ENCODE data around the gene ALDH3B1.

The ALDH3B1 gene

GRCh38 chr11:68040101-68040956 is 30.2 kb downstream of the ALDH3B1 start:
- H3K4me1 ChIP-seq (ENCODE audit: control insufficient read depth, insufficient read depth, low read length), result peaks cover 7% of the 10 kb centered on the region
- no peak overlapping the region for H3K4me3 ChIP-seq (ENCODE audit: low read length)
- no peak for DNase-seq (ENCODE audit: low read depth, low spot score)
- no peak overlapping the region for H3K27ac ChIP-seq (ENCODE audit: low read length)
- WGBS (ENCODE audit: insufficient coverage, insufficient read length), result no CpG with 5 or more reads among the region's 22 CpGs
- H3K36me3 ChIP-seq (ENCODE audit: control insufficient read depth, insufficient read depth, low read length), result peaks cover 3% of the 10 kb centered on the region; the same call in 1 of the 2 replicates
- no peaks in the 10 kb centered on the region for H3K9me3 ChIP-seq (ENCODE audit: control insufficient read depth, insufficient read depth, low read length)
- H3K27me3 ChIP-seq (ENCODE audit: control insufficient read depth, insufficient read depth, low read length), result no peaks in the 10 kb centered on the region

GRCh38 chr11:68040957-68041591 is 30.9 kb downstream of the ALDH3B1 start:
- H3K27ac ChIP-seq (ENCODE audit: low read length), result no peak overlapping the region
- peaks cover 3% of the 10 kb centered on the region; the same call in 1 of the 2 replicates for H3K36me3 ChIP-seq (ENCODE audit: control insufficient read depth, insufficient read depth, low read length)
- no peak overlapping the region for H3K4me3 ChIP-seq (ENCODE audit: low read length)
- WGBS (ENCODE audit: insufficient coverage, insufficient read length), result no CpG with 5 or more reads among the region's 23 CpGs
- H3K9me3 ChIP-seq (ENCODE audit: control insufficient read depth, insufficient read depth, low read length), result no peaks in the 10 kb centered on the region
- H3K27me3 ChIP-seq (ENCODE audit: control insufficient read depth, insufficient read depth, low read length), result no peaks in the 10 kb centered on the region
- DNase-seq (ENCODE audit: low read depth, low spot score), result no peak
- peaks cover 7% of the 10 kb centered on the region for H3K4me1 ChIP-seq (ENCODE audit: control insufficient read depth, insufficient read depth, low read length)

GRCh38 chr11:68041617-68042218 is 31.6 kb downstream of the ALDH3B1 start:
- H3K27me3 ChIP-seq (ENCODE audit: control insufficient read depth, insufficient read depth, low read length), result no peaks in the 10 kb centered on the region
- peaks cover 7% of the 10 kb centered on the region for H3K4me1 ChIP-seq (ENCODE audit: control insufficient read depth, insufficient read depth, low read length)
- no peaks in the 10 kb centered on the region; the same call in 1 of the 2 replicates for H3K36me3 ChIP-seq (ENCODE audit: control insufficient read depth, insufficient read depth, low read length)
- H3K27ac ChIP-seq (ENCODE audit: low read length), result no peak overlapping the region
- DNase-seq (ENCODE audit: low read depth, low spot score), result no peak
- H3K9me3 ChIP-seq (ENCODE audit: control insufficient read depth, insufficient read depth, low read length), result no peaks in the 10 kb centered on the region
- no CpG with 5 or more reads among the region's 12 CpGs for WGBS (ENCODE audit: insufficient coverage, insufficient read length)
- no peak overlapping the region for H3K4me3 ChIP-seq (ENCODE audit: low read length)

GRCh38 chr11:68042219-68043028 is 32.3 kb downstream of the ALDH3B1 start:
- WGBS (ENCODE audit: insufficient coverage, insufficient read length), result no CpG with 5 or more reads among the region's 27 CpGs
- Histone ChIP-seq H3K4me3 (ENCODE audit: low read length) (no peak overlapping the region), H3K9me3 (ENCODE audit: control insufficient read depth, insufficient read depth, low read length) (no peaks in the 10 kb centered on the region), H3K36me3 (ENCODE audit: control insufficient read depth, insufficient read depth, low read length) (no peaks in the 10 kb centered on the region; the same call in 1 of the 2 replicates), H3K27me3 (ENCODE audit: control insufficient read depth, insufficient read depth, low read length) (no peaks in the 10 kb centered on the region), H3K27ac (ENCODE audit: low read length) (no peak overlapping the region), H3K4me1 (ENCODE audit: control insufficient read depth, insufficient read depth, low read length) (peaks cover 7% of the 10 kb centered on the region)
- DNase-seq (ENCODE audit: low read depth, low spot score), result no peak

- Histone ChIP-seq H3K27me3 (ENCODE audit: control insufficient read depth, insufficient read depth, low read length) (no peaks in the 10 kb centered on the region), H3K4me1 (ENCODE audit: control insufficient read depth, insufficient read depth, low read length) (peaks cover 7% of the 10 kb centered on the region), H3K9me3 (ENCODE audit: control insufficient read depth, insufficient read depth, low read length) (no peaks in the 10 kb centered on the region), H3K27ac (ENCODE audit: low read length) (no peak overlapping the region), H3K4me3 (ENCODE audit: low read length) (no peak overlapping the region), H3K36me3 (ENCODE audit: control insufficient read depth, insufficient read depth, low read length) (no peaks in the 10 kb centered on the region; the same call in 1 of the 2 replicates)
- no peak for DNase-seq (ENCODE audit: low read depth, low spot score)
- no CpG with 5 or more reads among the region's 8 CpGs for WGBS (ENCODE audit: insufficient coverage, insufficient read length)
These were observed 32.9 kb downstream of the ALDH3B1 start for GRCh38 chr11:68043029-68043348.

- H3K27ac ChIP-seq (ENCODE audit: low read length), result no peak overlapping the region
- H3K9me3 ChIP-seq (ENCODE audit: control insufficient read depth, insufficient read depth, low read length), result no peaks in the 10 kb centered on the region
- no peak for DNase-seq (ENCODE audit: low read depth, low spot score)
- no peaks in the 10 kb centered on the region for H3K27me3 ChIP-seq (ENCODE audit: control insufficient read depth, insufficient read depth, low read length)
- H3K4me3 ChIP-seq (ENCODE audit: low read length), result no peak overlapping the region
- peaks cover 4% of the 10 kb centered on the region for H3K4me1 ChIP-seq (ENCODE audit: control insufficient read depth, insufficient read depth, low read length)
- H3K36me3 ChIP-seq (ENCODE audit: control insufficient read depth, insufficient read depth, low read length), result no peaks in the 10 kb centered on the region; the same call in 1 of the 2 replicates
- WGBS (ENCODE audit: insufficient coverage, insufficient read length), result no CpG with 5 or more reads among the region's 36 CpGs
These were observed 33.4 kb downstream of the ALDH3B1 start for GRCh38 chr11:68043349-68044144.

GRCh38 chr11:68044145-68044813 is 34.2 kb downstream of the ALDH3B1 start:
- no peak overlapping the region for H3K4me3 ChIP-seq (ENCODE audit: low read length)
- H3K27me3 ChIP-seq (ENCODE audit: control insufficient read depth, insufficient read depth, low read length), result no peaks in the 10 kb centered on the region
- DNase-seq (ENCODE audit: low read depth, low spot score), result no peak
- H3K4me1 ChIP-seq (ENCODE audit: control insufficient read depth, insufficient read depth, low read length), result peaks cover 4% of the 10 kb centered on the region
- no peak overlapping the region for H3K27ac ChIP-seq (ENCODE audit: low read length)
- no CpG with 5 or more reads among the region's 24 CpGs for WGBS (ENCODE audit: insufficient coverage, insufficient read length)
- H3K36me3 ChIP-seq (ENCODE audit: control insufficient read depth, insufficient read depth, low read length), result no peaks in the 10 kb centered on the region; the same call in 1 of the 2 replicates
- H3K9me3 ChIP-seq (ENCODE audit: control insufficient read depth, insufficient read depth, low read length), result no peaks in the 10 kb centered on the region

GRCh38 chr11:68044898-68045351 is 34.8 kb downstream of the ALDH3B1 start:
- no peak for DNase-seq (ENCODE audit: low read depth, low spot score)
- Histone ChIP-seq H3K9me3 (ENCODE audit: control insufficient read depth, insufficient read depth, low read length) (no peaks in the 10 kb centered on the region), H3K36me3 (ENCODE audit: control insufficient read depth, insufficient read depth, low read length) (no peaks in the 10 kb centered on the region; the same call in 1 of the 2 replicates), H3K27ac (ENCODE audit: low read length) (no peak overlapping the region), H3K4me3 (ENCODE audit: low read length) (no peak overlapping the region), H3K27me3 (ENCODE audit: control insufficient read depth, insufficient read depth, low read length) (no peaks in the 10 kb centered on the region), H3K4me1 (ENCODE audit: control insufficient read depth, insufficient read depth, low read length) (peaks cover 4% of the 10 kb centered on the region)
- WGBS (ENCODE audit: insufficient coverage, insufficient read length), result no CpG with 5 or more reads among the region's 18 CpGs
